H9 (cell line): ENCODE measurements around the gene PLAAT1. TPM values are rescaled to one million over a fixed set of nuclear protein-coding genes. Genes with fewer than 3 reads are reported as not detected.

ENCODE experiments used
- DNase-seq: peaks from one replicate; pipeline ENCODE4 v3.0.0-alpha.2; 2017
- H2AFZ ChIP-seq: one replicate; pipeline ENCODE4 v1.6.1; 2013; ENCODE audit warnings: mild to moderate bottlenecking, low read length, control low read depth, moderate library complexity
- H2AK5ac ChIP-seq: 2 replicates; pipeline ENCODE4 v1.6.1; 2013; ENCODE audit warnings: low read length, control low read depth, mixed read lengths; ENCODE audit not compliant: insufficient read length
- H2BK120ac ChIP-seq: one replicate; pipeline ENCODE4 v1.6.1; 2013; ENCODE audit warnings: low read depth, mild to moderate bottlenecking, low read length, control low read depth, inconsistent platforms; ENCODE audit not compliant: poor library complexity, severe bottlenecking
- H2BK12ac ChIP-seq: 2 replicates; pipeline ENCODE4 v1.6.1; 2013; ENCODE audit warnings: low read length, control low read depth, mixed read lengths, low read depth; ENCODE audit not compliant: insufficient read length
- H2BK15ac ChIP-seq: 2 replicates; pipeline ENCODE4 v1.6.1; 2013; ENCODE audit warnings: low read depth, low read length, control low read depth
- H2BK20ac ChIP-seq: one replicate; pipeline ENCODE4 v1.6.1; 2013; ENCODE audit warnings: low read depth, mild to moderate bottlenecking, low read length, control low read depth, inconsistent platforms; ENCODE audit not compliant: poor library complexity, severe bottlenecking
- H2BK5ac ChIP-seq: 2 replicates; pipeline ENCODE4 v1.6.1; 2013; ENCODE audit warnings: low read length, control low read depth, mixed read lengths; ENCODE audit not compliant: insufficient read length
- H3K14ac ChIP-seq: 2 replicates; pipeline ENCODE4 v1.6.1; 2013; ENCODE audit warnings: low read length, control low read depth; ENCODE audit not compliant: insufficient read depth
- H3K18ac ChIP-seq: 2 replicates; pipeline ENCODE4 v1.6.1; 2013; ENCODE audit warnings: low read depth, mild to moderate bottlenecking, mixed read lengths, low read length, control low read depth; ENCODE audit not compliant: insufficient read length
- H3K23ac ChIP-seq: 2 replicates; pipeline ENCODE4 v1.6.1; 2013; ENCODE audit warnings: low read length, control low read depth, mixed read lengths, low read depth; ENCODE audit not compliant: insufficient read length
- H3K23me2 ChIP-seq: 2 replicates; pipeline ENCODE4 v1.6.1; 2013; ENCODE audit warnings: low read depth, mild to moderate bottlenecking, mixed read lengths, low read length, control low read depth; ENCODE audit not compliant: insufficient read length, poor library complexity, severe bottlenecking
- H3K27ac ChIP-seq: 2 replicates; pipeline ENCODE4 v1.5.1; 2013; ENCODE audit warnings: low read length, control low read depth, mixed read lengths, low read depth; ENCODE audit not compliant: insufficient read length
- H3K27me3 ChIP-seq: 2 replicates; pipeline ENCODE4 v1.6.1; 2013; ENCODE audit warnings: low read length, control low read depth, inconsistent platforms; ENCODE audit not compliant: insufficient read depth
- H3K4ac ChIP-seq: 2 replicates; pipeline ENCODE4 v1.6.1; 2013; ENCODE audit warnings: low read depth, mild to moderate bottlenecking, control low read depth, inconsistent platforms, low read length, moderate library complexity
- H3K4me1 ChIP-seq: 2 replicates; pipeline ENCODE4 v1.6.1; 2013; ENCODE audit warnings: low read length, control low read depth, inconsistent platforms; ENCODE audit not compliant: insufficient read depth
- H3K4me2 ChIP-seq: 2 replicates; pipeline ENCODE4 v1.6.1; 2013; ENCODE audit warnings: low read length, control low read depth, mixed read lengths; ENCODE audit not compliant: insufficient read length, insufficient read depth
- H3K56ac ChIP-seq: 2 replicates; pipeline ENCODE4 v1.6.1; 2013; ENCODE audit warnings: low read depth, mild to moderate bottlenecking, mixed read lengths, low read length, control low read depth; ENCODE audit not compliant: insufficient read length
- H3K79me1 ChIP-seq: 2 replicates; pipeline ENCODE4 v1.6.1; 2013; ENCODE audit warnings: low read depth, mild to moderate bottlenecking, moderate library complexity, low read length, control low read depth, inconsistent platforms; ENCODE audit not compliant: insufficient read depth, poor library complexity, severe bottlenecking
- H3K79me2 ChIP-seq: 2 replicates; pipeline ENCODE4 v1.6.1; 2013; ENCODE audit warnings: low read length, control low read depth, inconsistent platforms; ENCODE audit not compliant: insufficient read depth
- H3K9ac ChIP-seq: 2 replicates; pipeline ENCODE4 v1.6.1; 2013; ENCODE audit warnings: low read length, control low read depth, mixed read lengths; ENCODE audit not compliant: insufficient read length; ENCODE audit errors: extremely low read depth
- H3K9me3 ChIP-seq: one replicate; pipeline ENCODE4 v1.6.1; 2013; ENCODE audit warnings: low read depth, low read length, inconsistent platforms; ENCODE audit not compliant: control insufficient read depth
- H3T11ph ChIP-seq: one replicate; pipeline ENCODE4 v1.6.1; 2013; ENCODE audit warnings: mild to moderate bottlenecking, low read length, control low read depth, inconsistent platforms
- H4K20me1 ChIP-seq: one replicate; pipeline ENCODE4 v1.6.1; 2013; ENCODE audit not compliant: control insufficient read depth, insufficient read length, insufficient read depth
- H4K5ac ChIP-seq: 2 replicates; pipeline ENCODE4 v1.6.1; 2013; ENCODE audit warnings: low read depth, mild to moderate bottlenecking, mixed read lengths, low read length, control low read depth; ENCODE audit not compliant: insufficient read length
- H4K8ac ChIP-seq: replicated peaks from 2 replicates; pipeline ENCODE4 v1.6.1; 2013; ENCODE audit warnings: low read length, control low read depth, mixed read lengths, low read depth; ENCODE audit not compliant: insufficient read length
- H4K91ac ChIP-seq: 2 replicates; pipeline ENCODE4 v1.6.1; 2013; ENCODE audit warnings: low read depth, mild to moderate bottlenecking, moderate library complexity, mixed read lengths, low read length, control low read depth; ENCODE audit not compliant: insufficient read length
- H3K27ac Mint-ChIP-seq, 3 experiments: 2 replicates in 2 of 3; 3 replicates in 1 of 3; pipeline ENCODE4 v1.8.0; 2020 to 2021; ENCODE audit warnings: mixed read lengths in 3 of 3, mild to moderate bottlenecking in 1 of 3, moderate library complexity in 1 of 3
- H3K27me3 Mint-ChIP-seq: 2 replicates; pipeline ENCODE4 v1.8.0; 2021; ENCODE audit warnings: low read depth, mild to moderate bottlenecking, moderate library complexity, mixed read lengths
- H3K36me3 Mint-ChIP-seq, 3 experiments: 2 replicates in 2 of 3; 3 replicates in 1 of 3; pipeline ENCODE4 v1.8.0; 2020 to 2021; ENCODE audit warnings: low read depth in 3 of 3, mixed read lengths in 3 of 3; ENCODE audit not compliant: insufficient read depth in 1 of 3
- H3K4me1 Mint-ChIP-seq, 2 experiments: 2 replicates each; pipeline ENCODE4 v1.8.0; 2020; ENCODE audit warnings: mixed read lengths in 2 of 2
- H3K4me3 Mint-ChIP-seq, 2 experiments: 2 replicates in 1 of 2; 3 replicates in 1 of 2; pipeline ENCODE4 v1.8.0; 2020 to 2021; ENCODE audit warnings: mild to moderate bottlenecking in 2 of 2, mixed read lengths in 2 of 2, moderate library complexity in 1 of 2
- H3K9me3 Mint-ChIP-seq, 2 experiments: 2 replicates in 1 of 2; 3 replicates in 1 of 2; pipeline ENCODE4 v1.8.0; 2020; ENCODE audit warnings: mild to moderate bottlenecking in 2 of 2, mixed read lengths in 2 of 2, moderate library complexity in 1 of 2
- CTCF ChIP-seq: fragments of 200-600 bp; sonication (generic); conservative IDR thresholded peaks from 3 replicates; pipeline ENCODE4 v1.8.0; 2021; ENCODE audit warnings: antibody characterized with exemption, mild to moderate bottlenecking
- WGBS: extraction: QIAGEN DNeasy Blood & Tissue Kit; methylation state at CpG from one replicate; pipeline ENCODE4 v1.1.7; 2013; ENCODE audit warnings: missing lambda C conversion rate, low lambda C conversion rate, mixed read lengths; ENCODE audit not compliant: insufficient read length; ENCODE audit errors: extremely low coverage; 5-methylcytosine and 5-hydroxymethylcytosine counted together
- total RNA-seq: library from RNA; stranded (reverse); gene quantifications from 2 replicates; pipeline ENCODE4 v1.2.1, GENCODE V29; 2021

The PLAAT1 gene
- total RNA-seq, 1 experiment from 2014 or later = 4.4 TPM

DNA sequence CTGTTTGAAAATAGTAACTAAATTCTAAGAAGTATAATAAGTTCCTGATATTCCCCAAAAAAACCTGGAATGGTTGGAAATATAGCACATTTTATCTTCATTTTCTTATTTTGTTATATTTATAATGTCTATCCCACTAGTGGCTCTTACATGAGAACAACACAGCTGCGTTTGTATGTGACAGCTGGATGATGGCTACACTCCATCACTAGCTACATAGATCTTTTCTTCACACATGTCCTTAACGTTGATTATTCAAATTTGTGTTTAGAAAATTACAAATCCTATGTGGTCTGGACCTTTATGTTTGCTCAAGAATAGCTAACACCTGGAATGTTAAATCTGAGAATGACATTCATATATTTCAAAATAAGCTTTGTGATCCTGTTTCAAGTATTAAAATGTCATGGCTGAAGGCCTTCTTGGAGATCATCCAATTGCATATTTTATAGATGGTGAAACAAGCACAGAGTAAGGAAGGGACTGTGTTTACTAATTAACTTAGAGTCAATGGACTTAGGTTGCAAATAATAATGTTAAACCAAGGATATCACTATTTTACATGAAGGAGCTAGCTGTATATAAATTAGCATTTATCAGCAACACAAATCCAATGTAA lies 76.8 kb downstream of the PLAAT1 start:
- Histone ChIP-seq H3K79me1 (no peaks in the 10 kb centered on the region), H2AFZ (no peak overlapping the region), H3K4me2 (no peak overlapping the region), H2BK20ac (no peak overlapping the region), H3K9me3 (no peaks in the 10 kb centered on the region), H3K79me2 (no peaks in the 10 kb centered on the region), H4K8ac (no peak overlapping the region), H2BK15ac (no peak overlapping the region), H3K23ac (no peak overlapping the region), H3K56ac (no peak overlapping the region), H4K5ac (no peak overlapping the region), H3K9ac (no peak overlapping the region), H4K91ac (no peak overlapping the region), H3K27me3 (no peaks in the 10 kb centered on the region), H2BK12ac (no peak overlapping the region), H3K4me1 (peaks cover 2% of the 10 kb centered on the region; the same call in 1 of the 2 replicates), H2BK120ac (no peak overlapping the region), H3K18ac (no peak overlapping the region), H4K20me1 (no peaks in the 10 kb centered on the region), H3K23me2 (no peaks in the 10 kb centered on the region), H2AK5ac (no peak overlapping the region), H3K4ac (no peak overlapping the region), H2BK5ac (no peak overlapping the region), H3K14ac (no peak overlapping the region), H3T11ph (no peak overlapping the region), H3K27ac (no peak overlapping the region)
- Mint-ChIP-seq H3K4me1 (peaks cover 2 to 4% of the 10 kb centered on the region in 2 experiments), H3K4me3 (no peak overlapping the region), H3K27me3 (no peaks in the 10 kb centered on the region), H3K27ac (no peak overlapping the region), H3K9me3 (no peaks in the 10 kb centered on the region), H3K36me3 (no peaks in the 10 kb centered on the region)
- DNase-seq = no peak
- no peak for TF ChIP-seq CTCF
- WGBS = no CpG with 5 or more reads among the region's 2 CpGs

Other genes starting within 250 kb of the PLAAT1 start
- gene ATP13A5, start 137.5 kb downstream of the PLAAT1 start, total RNA-seq = not detected in 2 replicates